Amniotic stem cell (primary cell): ENCODE measurements around the gene SEMA5B.

Experiments used
- DNase-seq: peaks from one replicate; lab custom pipeline; 2025; lab: John Stamatoyannopoulos, UW

Gene SEMA5B

DNA sequence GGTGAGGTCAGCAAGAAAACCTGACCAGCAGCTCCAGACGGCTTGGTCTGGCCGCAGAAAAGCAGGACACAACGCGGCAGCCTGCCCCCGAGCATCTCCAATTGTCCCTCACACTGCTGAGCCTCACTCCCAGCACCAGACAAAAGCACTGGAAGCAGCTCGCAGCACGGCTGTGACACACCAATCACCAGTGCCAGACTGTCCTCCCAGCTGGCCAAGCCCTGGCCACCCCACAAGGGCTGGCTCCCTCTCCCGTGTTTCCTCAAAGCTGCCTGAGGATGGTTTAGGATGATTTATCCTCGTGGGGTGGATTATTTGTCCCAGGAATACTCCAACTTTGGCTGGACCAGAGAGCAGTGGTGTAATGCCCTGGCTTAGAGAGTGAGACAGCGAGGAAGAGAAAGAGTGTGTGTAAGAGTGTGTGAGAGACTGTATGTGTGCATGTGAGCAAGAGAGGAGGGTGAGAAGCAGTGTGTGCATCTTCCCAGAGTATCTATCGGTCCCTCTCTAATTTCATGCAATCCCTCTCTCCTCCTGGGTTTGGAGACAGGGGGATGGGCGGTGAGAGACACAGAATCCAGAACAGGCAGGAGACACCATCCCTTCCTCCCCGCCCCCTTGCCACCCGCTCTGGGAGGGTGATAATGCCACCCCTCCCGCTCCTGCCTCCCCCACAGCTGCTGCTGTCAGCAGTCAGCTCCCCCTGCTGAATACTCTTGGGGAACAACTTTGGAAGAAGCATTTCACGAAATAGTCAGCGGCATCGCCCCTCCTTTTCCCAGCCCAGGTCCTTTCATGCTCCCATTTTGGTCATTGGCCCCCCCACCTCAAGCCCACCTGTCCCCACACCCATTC, 34.2 kb downstream of the SEMA5B start:
- DNase-seq, result no peak

DNA sequence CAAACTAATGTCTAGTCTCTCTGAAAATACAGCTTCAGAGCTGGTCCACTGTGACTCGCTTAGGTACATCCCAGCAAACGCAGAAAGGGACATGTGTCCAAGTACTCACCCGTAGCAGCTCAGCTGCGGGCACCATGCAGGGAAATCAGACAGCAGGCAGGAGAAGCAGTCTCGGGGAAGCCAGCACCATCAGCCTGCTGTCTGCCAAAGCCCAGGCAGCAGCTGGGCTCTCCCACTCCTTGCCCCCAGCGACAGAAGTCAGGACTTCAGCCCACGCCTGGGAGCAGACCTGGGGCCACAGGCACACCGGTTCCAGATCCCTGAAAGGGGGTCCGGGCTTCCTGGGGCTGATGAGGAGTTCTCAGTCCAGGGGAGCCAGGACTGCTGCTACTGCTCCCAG, 34.9 kb downstream of the SEMA5B start:
- DNase-seq, result no peak

DNA sequence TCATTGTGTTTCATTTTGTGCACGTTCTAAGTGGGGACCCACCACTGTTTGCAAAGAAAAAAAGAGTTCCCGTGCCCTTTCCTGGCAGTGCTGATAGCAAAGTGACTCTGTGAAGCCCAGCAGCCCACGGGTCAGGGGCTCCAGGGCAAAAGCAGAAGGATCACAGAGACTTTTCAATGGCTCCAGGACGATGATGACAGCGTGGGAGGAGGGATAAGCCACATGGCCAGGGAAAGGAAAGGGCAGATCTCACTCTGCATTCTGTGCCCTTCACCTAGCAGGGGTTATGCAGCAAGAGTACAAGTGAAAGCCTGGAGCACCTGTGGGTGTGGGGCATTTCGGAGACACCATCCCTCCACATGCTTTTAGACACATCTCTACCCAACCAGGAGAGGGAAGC, 35.4 kb downstream of the SEMA5B start:
- no peak for DNase-seq

DNA sequence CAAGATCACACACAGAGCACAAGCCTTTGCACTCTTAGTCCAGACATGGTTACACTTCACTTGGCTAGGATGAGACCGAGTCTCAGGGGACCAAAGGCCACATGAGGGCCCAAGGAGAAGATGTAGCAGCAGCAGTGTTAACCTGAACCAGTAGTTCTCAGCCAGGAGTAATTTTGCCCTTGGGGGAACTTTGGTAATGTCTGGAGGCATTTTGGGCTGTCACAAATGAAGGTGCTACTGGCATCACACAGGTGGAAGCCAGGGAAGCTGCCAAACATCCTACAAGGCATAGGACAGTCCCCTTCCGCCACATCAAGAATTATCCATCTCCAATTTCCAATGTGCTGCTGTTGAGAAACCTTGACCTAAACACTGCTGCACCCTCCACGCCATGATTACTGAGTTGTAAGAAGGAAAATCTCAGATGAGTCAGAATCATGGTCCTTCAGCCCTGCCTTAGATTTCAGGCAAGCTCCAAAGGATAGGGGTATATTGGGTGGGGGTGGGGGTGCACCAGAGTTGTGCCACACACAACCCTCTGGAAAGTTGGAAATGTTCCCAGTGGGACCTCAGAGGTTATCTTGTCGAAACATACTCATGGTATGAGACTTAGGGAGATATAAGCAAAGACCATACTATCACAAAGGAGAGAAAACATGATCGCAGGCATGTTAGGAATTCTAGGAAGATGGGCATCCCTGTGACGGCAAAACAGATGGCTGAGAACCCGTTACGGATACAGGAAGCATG, 36.2 kb downstream of the SEMA5B start:
- DNase-seq, result no peak

DNA sequence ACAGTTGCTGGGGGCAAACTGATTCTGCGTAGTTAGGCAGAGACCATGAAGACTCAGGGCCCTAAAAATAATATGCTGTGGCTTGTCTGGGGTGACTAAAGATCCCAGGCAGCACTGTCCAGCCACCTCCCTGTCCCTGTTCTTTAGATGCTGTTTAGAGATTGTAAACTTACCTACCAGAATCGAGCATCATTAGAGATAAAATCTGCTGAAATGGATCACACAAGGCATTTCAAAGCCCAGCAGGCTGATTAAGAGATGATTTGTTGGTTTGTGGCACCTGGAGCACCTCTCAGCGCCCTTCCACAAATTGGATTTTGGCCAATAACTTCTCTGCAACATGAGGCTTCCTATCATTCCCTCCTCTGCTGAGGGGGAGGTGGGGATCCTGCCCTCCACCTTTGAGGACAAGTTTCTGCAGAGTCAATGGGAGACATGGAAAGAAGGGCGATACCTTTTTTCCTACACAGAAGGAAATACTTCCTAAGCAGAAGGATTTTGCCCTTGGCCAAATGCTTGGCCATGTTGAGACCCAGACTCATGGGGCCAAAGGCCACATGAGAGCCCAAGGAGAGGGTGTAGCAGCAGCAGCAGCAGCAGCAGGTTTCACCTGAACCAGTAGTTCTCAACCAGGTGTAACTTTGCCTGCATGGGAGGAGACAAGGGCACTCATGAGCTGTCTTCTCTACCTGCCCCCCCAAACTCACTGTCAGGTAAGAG, 37.5 kb downstream of the SEMA5B start:
- DNase-seq, result no peak

DNA sequence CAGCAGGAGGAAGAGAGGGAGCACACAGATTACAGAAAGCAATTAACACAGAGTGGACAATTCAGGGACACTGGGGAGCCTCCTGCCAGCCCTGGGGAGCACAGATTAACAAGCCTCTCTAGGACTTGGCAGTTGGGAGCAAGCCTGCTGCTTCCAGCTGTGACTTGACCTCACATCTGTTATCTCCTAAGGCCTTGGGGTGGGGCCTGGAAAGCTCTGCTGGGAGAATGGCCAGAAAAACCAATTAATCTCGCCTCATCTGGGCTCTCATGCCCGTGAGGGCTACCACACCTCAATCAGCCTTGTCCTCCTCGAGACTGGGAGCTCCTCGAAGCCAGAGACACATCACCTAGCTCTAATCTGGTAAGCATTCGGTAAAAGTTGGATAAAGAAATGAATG, 39.1 kb downstream of the SEMA5B start:
- DNase-seq, result no peak

DNA sequence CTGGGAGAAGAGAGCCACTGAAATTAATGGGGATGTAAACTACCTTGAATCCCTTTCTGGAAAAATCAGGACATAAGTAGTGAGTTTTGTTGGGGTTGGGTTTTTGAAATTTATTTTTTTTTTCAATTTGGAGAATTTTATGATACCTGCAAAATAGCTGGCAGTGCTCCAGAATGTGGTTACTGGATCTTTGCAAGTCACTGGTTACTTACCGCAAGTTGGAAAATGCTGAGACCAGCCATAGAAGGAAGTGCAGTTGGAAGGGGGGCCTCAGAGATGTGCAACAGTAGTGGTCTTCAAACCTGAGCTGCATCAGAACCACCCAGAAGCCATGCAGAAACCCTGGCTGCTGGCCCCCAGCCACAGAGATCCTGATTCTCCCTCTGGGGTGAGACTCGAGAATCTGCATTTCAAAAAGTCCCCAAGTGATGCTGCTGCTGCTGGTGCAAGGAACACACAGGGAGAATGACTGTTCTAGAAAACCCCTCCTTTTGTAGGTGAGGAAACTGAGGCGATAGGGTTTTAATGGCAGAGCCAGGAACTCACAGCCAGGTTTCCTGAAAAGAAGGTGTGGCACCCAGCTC, 39.7 kb downstream of the SEMA5B start:
- DNase-seq, result no peak

DNA sequence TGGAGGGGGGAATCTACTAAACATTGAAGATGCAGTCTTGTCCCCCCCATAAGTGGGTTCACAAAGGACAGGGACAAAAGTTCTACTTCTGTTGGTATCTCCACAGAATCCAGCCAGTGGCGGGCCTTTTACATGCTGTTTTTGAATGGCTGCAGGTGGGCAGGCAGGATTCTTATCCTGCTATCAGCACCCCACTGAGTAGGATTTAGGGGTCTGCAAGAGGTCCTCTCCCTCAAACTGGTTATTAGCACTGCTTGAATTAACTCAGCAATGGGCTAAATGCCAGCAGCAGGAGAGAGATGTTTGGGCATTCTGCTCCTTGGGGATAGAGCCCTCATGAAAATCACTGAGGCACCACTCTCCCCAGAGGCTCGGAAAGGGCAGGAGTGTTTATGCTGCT, 40.3 kb downstream of the SEMA5B start:
- no peak for DNase-seq

DNA sequence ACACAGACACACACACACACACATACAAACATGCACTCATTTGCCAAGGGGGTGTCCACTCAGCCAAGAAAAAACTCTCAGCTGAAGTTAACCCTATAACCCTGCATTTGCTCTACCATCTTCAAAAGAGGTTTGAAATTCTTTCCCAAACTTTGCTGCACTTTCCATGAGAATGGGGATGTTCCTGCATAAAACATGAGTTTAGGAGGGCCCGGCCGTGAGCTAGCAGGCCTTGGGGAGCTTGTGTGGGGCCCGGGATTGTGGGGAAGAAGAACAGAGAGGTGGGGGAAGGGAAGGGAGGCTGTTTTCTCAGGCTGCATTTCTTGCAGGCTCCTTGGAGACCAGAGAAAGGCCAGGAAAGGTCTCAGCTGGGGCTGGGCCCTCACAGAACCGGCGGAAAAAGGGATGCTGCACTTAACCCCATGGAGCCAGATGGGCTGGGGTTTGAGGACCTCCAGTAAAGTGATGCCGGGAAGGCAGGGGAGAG, 40.8 kb downstream of the SEMA5B start:
- no peak for DNase-seq

DNA sequence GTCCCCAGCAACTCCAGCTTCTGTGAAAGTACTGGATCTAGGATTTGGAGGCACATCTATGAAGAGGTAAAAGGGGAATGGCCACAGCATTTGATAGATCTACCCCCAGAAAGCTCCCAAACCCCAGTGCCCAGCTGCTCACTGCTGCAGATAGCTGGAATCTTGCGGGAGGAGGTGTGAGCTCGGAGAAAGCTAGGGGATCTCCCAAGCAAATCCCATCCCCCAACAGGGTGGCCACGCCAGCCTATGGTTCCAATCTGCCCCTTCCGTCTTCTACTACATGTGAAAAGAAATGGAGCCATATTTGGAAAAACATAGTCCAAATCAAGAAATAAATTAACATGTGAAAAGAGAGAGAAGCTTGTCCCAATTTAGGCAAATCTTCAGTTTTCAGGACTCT, 42.0 kb downstream of the SEMA5B start:
- no peak for DNase-seq

DNA sequence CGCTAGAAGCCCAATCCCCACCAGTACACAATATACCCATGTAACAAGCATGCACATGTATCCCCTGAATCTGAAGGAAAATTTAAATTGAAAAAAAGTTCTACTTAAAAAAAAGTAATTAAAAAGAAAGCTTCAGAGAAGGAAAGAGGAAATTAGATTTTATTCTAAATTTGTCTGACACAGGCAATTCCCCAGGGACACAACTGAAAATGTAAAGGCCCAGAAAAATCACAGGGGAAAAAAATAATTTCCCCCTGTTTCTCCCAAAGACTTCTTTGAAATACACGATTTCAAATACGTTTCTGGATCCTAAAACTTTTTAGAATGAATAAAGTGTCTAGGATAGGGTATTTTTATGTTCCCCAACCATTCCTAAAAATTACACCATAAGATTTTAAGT, 42.9 kb downstream of the SEMA5B start:
- DNase-seq, result no peak

DNA sequence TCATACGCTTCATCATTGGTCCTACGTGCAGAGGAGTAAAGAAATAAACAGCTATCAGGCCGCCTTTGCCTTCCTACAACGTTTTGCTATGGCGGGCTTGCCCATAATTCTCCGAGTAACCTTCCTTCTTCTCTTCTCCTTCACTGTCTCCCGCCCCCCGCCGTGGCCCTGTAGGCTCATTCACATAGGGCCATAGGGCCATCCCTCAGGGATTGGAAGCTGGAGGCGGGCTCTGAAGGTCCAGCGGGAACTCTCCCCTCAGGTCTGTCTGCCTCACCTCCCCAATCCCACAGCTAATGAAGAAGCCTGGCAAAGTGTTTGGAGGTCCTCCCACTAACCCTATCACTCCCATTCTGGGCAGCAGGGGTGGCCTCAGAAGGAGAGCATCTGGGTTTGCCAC, 43.6 kb downstream of the SEMA5B start:
- no peak for DNase-seq

DNA sequence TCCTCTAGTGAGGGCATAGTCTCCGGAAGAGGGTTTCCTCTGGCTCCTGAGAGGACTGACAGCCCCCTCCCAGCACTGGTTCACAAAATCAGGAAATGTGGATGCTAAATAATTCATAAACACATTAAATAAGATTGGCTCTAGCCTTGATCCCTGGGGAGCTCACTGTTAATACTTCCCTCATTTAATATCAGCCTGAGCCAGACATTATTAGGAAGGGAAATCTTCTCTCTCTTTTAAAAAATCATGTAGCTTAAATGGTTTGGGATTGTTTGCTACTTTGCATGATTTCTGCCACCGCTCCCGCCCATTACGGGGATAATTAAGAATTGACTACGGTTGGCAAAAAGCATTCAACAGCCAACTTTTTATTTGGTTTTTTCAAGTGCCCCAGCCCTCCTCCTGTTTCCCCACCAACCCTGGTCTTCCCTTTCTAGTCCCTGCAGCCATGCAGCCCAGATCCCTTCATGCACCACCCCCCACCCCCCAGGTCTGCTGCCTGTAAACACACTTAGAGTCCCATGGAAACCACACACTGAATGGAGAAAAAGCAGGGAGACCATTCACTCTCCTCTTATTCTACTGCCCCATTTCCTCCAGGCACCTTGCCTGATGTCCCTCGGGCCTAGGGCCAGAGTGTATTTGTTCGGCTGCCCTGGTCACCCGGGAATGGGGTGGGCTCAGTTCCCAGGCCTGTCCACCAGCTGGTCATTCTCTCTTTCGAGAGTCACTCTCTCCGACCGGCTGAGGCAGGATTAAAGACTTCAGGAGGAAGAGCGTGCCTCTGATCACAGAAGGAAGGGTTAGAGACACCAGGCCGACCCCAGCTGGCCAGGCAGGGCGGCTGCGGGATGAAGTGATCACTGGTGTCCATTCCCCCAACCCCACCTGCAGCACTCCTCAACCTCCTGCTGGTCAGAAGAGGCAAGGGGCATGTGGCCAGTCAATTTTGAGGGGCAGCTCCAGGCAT, 45.1 kb downstream of the SEMA5B start:
- DNase-seq, result no peak

DNA sequence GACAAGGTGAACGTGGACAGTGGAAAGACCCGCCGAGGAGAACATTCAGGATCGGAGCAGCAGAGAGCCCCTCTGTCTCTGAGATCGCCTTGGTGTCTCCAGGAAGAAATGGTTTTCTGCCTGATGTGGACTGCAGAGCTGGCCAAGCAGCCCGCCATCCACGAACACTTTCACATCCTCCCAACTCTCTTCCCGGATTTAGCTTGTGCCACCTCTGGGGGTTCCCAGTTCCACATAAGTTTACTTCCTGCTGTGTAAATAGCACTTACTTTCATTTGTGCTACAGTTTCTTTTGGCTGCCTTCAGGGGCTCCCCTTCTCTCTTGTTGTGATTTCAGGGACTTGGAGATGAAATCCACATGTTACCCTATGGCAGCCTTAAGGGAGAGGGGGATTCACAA, 48.4 kb downstream of the SEMA5B start:
- no peak for DNase-seq

DNA sequence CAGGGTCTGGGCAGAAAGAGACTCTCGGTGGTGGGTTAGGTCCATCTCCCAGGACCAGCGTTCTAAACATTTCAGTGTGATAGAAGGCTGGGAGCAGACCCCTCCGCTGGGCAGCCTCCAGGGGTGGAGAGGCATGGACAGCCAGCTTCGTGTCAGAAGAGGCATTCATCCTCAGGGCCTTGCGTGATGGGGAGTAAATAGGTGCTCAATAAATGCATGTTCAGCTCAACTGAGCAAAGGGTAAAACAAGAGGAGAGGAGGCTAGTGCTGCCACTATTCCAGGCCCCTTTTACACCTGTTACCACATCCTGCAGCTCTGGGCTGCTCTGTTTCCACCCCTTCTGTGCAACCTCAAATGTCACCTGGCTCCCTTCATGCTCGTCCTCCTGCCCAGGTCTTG, 49.0 kb downstream of the SEMA5B start:
- DNase-seq, result no peak

DNA sequence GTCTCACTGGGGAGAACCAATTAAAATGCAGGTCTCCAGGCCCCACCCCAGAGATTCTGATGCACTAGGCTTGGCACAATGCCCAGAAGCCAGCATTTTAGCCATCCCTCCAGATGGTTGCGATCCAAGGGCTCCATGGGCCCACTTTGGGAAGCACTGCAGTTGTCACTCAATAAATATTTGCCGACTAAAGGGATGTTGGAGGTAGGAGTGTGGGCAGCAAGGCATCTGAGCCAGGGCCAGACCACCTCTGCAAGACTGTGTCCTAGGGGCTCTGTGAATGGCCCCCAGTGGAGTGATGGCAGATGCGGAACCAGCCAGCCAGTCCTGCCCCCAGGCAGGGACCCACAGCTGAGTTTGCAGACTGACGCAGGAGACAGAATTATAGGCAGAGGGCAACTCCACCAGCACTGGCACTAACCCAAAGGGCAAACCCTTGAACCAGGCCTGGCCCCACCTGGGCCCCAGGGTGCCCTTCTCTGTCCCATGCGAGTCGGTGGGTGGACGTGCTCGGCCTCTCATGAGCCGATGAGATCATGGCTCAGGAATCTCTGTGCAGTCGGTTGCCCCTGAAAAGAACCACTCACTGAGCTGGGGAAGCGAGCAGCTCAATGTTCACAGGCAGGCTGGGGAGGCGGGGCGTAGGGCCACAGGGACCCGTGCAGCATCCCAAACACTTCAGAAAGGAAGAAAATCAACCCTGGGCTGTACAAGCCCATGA, 49.7 kb downstream of the SEMA5B start:
- no peak for DNase-seq

DNA sequence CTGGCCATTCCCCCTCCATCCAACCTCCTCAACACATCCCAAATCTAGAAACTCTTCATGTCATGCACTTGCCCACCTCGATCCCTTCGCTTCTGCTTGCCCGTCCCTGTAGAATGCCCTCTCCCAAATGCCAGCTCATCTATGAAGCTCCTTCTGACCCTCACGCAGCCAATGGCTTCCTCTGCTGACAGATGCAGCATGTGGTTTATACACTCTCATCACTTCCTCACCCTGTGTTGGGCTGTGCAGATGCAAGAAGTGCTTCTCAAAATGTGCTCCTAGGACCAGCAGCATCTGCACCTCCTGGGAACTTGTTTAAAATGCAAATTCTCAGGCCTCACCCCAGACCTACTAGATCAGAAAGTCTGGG, 51.7 kb downstream of the SEMA5B start:
- DNase-seq, result no peak

DNA sequence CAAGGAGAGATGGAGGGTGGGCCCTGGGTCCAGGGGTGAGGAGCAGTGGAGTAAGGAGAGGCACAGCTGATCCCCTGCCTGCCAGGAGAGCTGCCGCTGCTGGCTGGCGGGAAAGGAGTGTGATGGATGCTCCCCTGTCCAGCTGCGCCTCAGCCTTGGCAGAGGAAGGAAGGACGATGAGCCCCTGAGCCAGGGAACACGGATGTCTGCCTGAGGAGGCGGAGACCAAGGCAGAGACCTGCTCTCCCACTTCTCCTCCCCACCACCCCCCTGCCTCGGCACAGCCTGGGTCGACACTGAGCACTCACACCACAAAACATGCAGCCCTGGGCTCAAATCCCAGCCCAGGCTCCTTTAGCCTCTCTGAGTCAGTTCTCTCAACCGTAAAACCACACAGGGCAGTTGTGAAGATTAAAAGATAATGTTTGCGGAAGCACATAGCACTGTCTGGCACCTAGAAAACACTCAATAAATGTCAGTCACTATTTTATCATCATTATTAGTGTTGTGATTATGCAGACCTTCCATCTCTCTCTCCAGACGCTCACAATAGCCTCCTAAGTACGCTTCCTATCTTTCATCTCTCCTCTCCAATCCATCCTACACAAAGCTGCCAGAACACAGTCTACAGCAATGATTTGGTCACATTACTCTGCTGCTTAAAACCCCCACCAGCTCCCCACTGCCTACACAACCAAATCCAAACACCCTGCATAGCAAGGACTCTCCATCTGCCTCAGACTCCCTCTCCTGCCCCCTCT, 52.2 kb downstream of the SEMA5B start:
- DNase-seq, result no peak

DNA sequence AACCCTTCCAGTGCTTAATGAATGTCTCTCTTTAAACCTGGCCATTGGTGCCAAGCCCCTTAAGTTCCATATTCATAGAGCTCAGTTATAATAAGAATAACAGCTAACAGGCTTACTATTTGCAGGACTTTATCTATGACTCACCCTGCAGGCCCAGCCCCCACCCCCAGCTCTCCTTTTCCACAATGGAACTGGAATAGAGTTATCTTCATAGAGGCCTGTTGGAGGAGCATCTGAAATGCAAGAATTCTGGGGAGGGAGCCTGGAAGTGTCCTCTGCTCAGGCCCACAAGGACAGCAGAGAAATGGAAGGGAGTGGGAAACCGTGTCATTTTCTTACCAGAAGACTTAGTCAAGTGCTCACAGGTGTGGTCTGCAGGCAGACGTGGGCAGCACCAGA, 52.8 kb downstream of the SEMA5B start:
- DNase-seq, result no peak
